CD14-positive monocyte (primary cell): ENCODE measurements around the gene PTPRD. TPM values are rescaled to one million over a fixed set of nuclear protein-coding genes. Genes with fewer than 3 reads are reported as not detected.

Source experiments
- DNase-seq, 3 donors: peaks; one replicate each; pipeline ENCODE4 v3.0.0-alpha.2; 2011 to 2022
- H2AFZ ChIP-seq: 2 replicates; pipeline ENCODE4 v1.6.0; 2012; ENCODE audit warnings: mild to moderate bottlenecking, low read depth, low read length, inconsistent platforms; ENCODE audit not compliant: insufficient read depth, poor library complexity, severe bottlenecking
- H3K27ac ChIP-seq, 2 donors: 1 replicate in 1 of 2; 2 replicates in 1 of 2; pipeline ENCODE4 v1.5.1; 2012 to 2013; ENCODE audit warnings: low read length in 2 of 2, control low read depth in 1 of 2, inconsistent platforms in 1 of 2, low read depth in 1 of 2, mild to moderate bottlenecking in 1 of 2
- H3K27me3 ChIP-seq, 2 donors: one replicate each; pipeline versions ENCODE4 v1.6.0 to v1.6.1; 2011 to 2013; ENCODE audit warnings: low read length in 2 of 2; ENCODE audit not compliant: control insufficient read depth in 2 of 2, insufficient read depth in 2 of 2
- H3K36me3 ChIP-seq, 2 donors: replicated peaks in 1 of 2; 1 replicate in 1 of 2; 2 replicates in 1 of 2; pipeline versions ENCODE4 v1.5.1 to v1.6.1; 2012 to 2013; ENCODE audit warnings: low read length in 2 of 2, control low read depth in 1 of 2, inconsistent platforms in 1 of 2, mild to moderate bottlenecking in 1 of 2; ENCODE audit not compliant: insufficient read depth in 2 of 2, control insufficient read depth in 1 of 2
- H3K4me1 ChIP-seq, 2 donors: 1 replicate in 1 of 2; 2 replicates in 1 of 2; pipeline versions ENCODE4 v1.5.1 to v1.6.1; 2012 to 2013; ENCODE audit warnings: low read length in 2 of 2, control low read depth in 1 of 2, inconsistent platforms in 1 of 2, mild to moderate bottlenecking in 1 of 2, moderate library complexity in 1 of 2; ENCODE audit not compliant: insufficient read depth in 2 of 2, control insufficient read depth in 1 of 2
- H3K4me2 ChIP-seq: replicated peaks from 2 replicates; pipeline ENCODE3; 2012; ENCODE audit warnings: low read length, moderate library complexity, mild to moderate bottlenecking; ENCODE audit not compliant: poor library complexity, severe bottlenecking; ENCODE audit errors: extremely low read depth
- H3K4me3 ChIP-seq, 3 experiments: fragments of 200-600 bp in 1 of 3; sonication (generic) in 1 of 3; replicated peaks in 1 of 3; 1 replicate in 2 of 3; 2 replicates in 1 of 3; pipeline ENCODE4 v1.5.1; 2011 to 2013; ENCODE audit warnings: low read length in 3 of 3, mild to moderate bottlenecking in 3 of 3, control low read depth in 2 of 3, low read depth in 2 of 3, inconsistent platforms in 1 of 3, moderate library complexity in 1 of 3
- H3K79me2 ChIP-seq: 2 replicates; pipeline ENCODE4 v1.6.0; 2012; ENCODE audit warnings: mild to moderate bottlenecking, control low read depth, inconsistent platforms, low read length, moderate library complexity; ENCODE audit not compliant: insufficient read depth
- H3K9ac ChIP-seq: 2 replicates; pipeline ENCODE4 v1.6.0; 2017; ENCODE audit warnings: low read length, mild to moderate bottlenecking; ENCODE audit not compliant: insufficient read depth, poor library complexity, severe bottlenecking
- H3K9me3 ChIP-seq, 2 donors: replicated peaks in 1 of 2; 1 replicate in 1 of 2; 2 replicates in 1 of 2; pipeline versions ENCODE4 v1.5.1 to v1.6.1; 2012 to 2013; ENCODE audit warnings: low read length in 2 of 2, control low read depth in 1 of 2; ENCODE audit not compliant: control insufficient read depth in 1 of 2, insufficient read depth in 1 of 2
- H4K20me1 ChIP-seq: 2 replicates; pipeline ENCODE4 v1.6.0; 2012; ENCODE audit warnings: mild to moderate bottlenecking, low read length, control low read depth, moderate library complexity; ENCODE audit not compliant: insufficient read depth
- H3K27ac Mint-ChIP-seq, 7 donors: one replicate each; pipeline ENCODE4 v1.8.0; 2020; ENCODE audit warnings: mild to moderate bottlenecking in 7 of 7, mixed read lengths in 7 of 7, moderate library complexity in 6 of 7, inconsistent platforms in 2 of 7
- H3K27me3 Mint-ChIP-seq, 3 donors: one replicate each; pipeline ENCODE4 v1.8.0; 2021 to 2022; ENCODE audit warnings: low read depth in 3 of 3, mild to moderate bottlenecking in 3 of 3, mixed read lengths in 3 of 3, moderate library complexity in 3 of 3, inconsistent platforms in 1 of 3
- H3K36me3 Mint-ChIP-seq, 2 donors: one replicate each; pipeline ENCODE4 v1.8.0; 2020; ENCODE audit warnings: mixed read lengths in 2 of 2, inconsistent platforms in 1 of 2, mild to moderate bottlenecking in 1 of 2
- H3K4me1 Mint-ChIP-seq: one replicate; pipeline ENCODE4 v1.8.0; 2020; ENCODE audit warnings: mild to moderate bottlenecking, mixed read lengths
- H3K4me3 Mint-ChIP-seq, 2 donors: one replicate each; pipeline ENCODE4 v1.8.0; 2020; ENCODE audit warnings: mild to moderate bottlenecking in 2 of 2, mixed read lengths in 2 of 2, moderate library complexity in 1 of 2
- H3K9me3 Mint-ChIP-seq, 7 donors: one replicate each; pipeline ENCODE4 v1.8.0; 2020 to 2022; ENCODE audit warnings: mixed read lengths in 7 of 7, mild to moderate bottlenecking in 6 of 7, moderate library complexity in 6 of 7, inconsistent platforms in 2 of 7
- CTCF ChIP-seq: fragments of 200-600 bp; IDR thresholded peaks from one replicate; pipeline ENCODE4 v1.8.0; 2022; ENCODE audit warnings: antibody characterized with exemption, mild to moderate bottlenecking
- WGBS: methylation state at CpG from one replicate; pipeline ENCODE4 v1.1.5; 2013; ENCODE audit warnings: missing lambda C conversion rate; ENCODE audit not compliant: insufficient coverage; 5-methylcytosine and 5-hydroxymethylcytosine counted together
- intact Hi-C, 2 donors: fragments of 100-400 bp; cut with micrococcal nuclease; formaldehyde crosslinking; loops; one replicate each; pipeline versions ENCODE4 v1.15.0 to v1.15.1; 2023
- polyA plus RNA-seq, 3 donors: library from polyadenylated mRNA; depleted of rRNA in 1 of 3; unstranded in 2 of 3; stranded (reverse) in 1 of 3; fragments of 300-500 nt in 2 of 3; fragments of >200 nt in 1 of 3; fragmentation: Illumina TruSeq in 2 of 3; gene quantifications; 1 replicate in 2 of 3; 2 replicates in 1 of 3; pipeline ENCODE4 v1.2.3, GENCODE V29; 2012 to 2021

PTPRD gene
- polyA plus RNA-seq, 3 donors, result not detected

- H3K36me3 Mint-ChIP-seq, result no peaks in the 10 kb centered on the region
- H3K36me3 ChIP-seq, result no peaks in the 10 kb centered on the region
- H3K27ac ChIP-seq, result no peak overlapping the region
- H3K9ac ChIP-seq, result no peak overlapping the region
- no peaks in the 10 kb centered on the region for H3K4me1 ChIP-seq
- no peaks in the 10 kb centered on the region for H3K27me3 Mint-ChIP-seq
- no peaks in the 10 kb centered on the region for H3K4me1 Mint-ChIP-seq
- no peaks in the 10 kb centered on the region for H4K20me1 ChIP-seq
- no peak overlapping the region for H3K4me2 ChIP-seq
- no peak overlapping the region for H3K27ac Mint-ChIP-seq
- H3K27me3 ChIP-seq, result no peaks in the 10 kb centered on the region
- intact Hi-C loops, result no loop called here
- H3K9me3 Mint-ChIP-seq, result peaks cover 0 to 3% (median 0%) of the 10 kb centered on the region in 7 donors
- WGBS, result 46% methylated on average over 1 of the region's 2 CpGs
- no peak for TF ChIP-seq CTCF
- H3K4me3 Mint-ChIP-seq, result no peak overlapping the region
- no peak overlapping the region for H3K4me3 ChIP-seq
- DNase-seq, result no peak
- H3K79me2 ChIP-seq, result no peaks in the 10 kb centered on the region
- H3K9me3 ChIP-seq, result no peaks in the 10 kb centered on the region
- no peak overlapping the region for H2AFZ ChIP-seq
These were observed 2054.6 kb downstream of the PTPRD start for GRCh38 chr9:8558176-8558575.

GRCh38 chr9:8555762-8556500, 2056.9 kb downstream of the PTPRD start:
- H3K27ac ChIP-seq, result no peak overlapping the region
- TF ChIP-seq CTCF, result no peak
- H3K79me2 ChIP-seq, result no peaks in the 10 kb centered on the region
- H3K4me1 Mint-ChIP-seq, result no peaks in the 10 kb centered on the region
- H4K20me1 ChIP-seq, result no peaks in the 10 kb centered on the region
- 68% methylated on average over 3 of the region's 4 CpGs for WGBS
- peaks cover 0 to 8% (median 2%) of the 10 kb centered on the region in 7 donors for H3K9me3 Mint-ChIP-seq
- H3K9me3 ChIP-seq, result no peaks in the 10 kb centered on the region
- no peak overlapping the region for H3K4me3 Mint-ChIP-seq
- no peaks in the 10 kb centered on the region for H3K36me3 ChIP-seq
- H3K36me3 Mint-ChIP-seq, result no peaks in the 10 kb centered on the region
- no peaks in the 10 kb centered on the region for H3K27me3 ChIP-seq
- DNase-seq, result no peak
- H3K4me3 ChIP-seq, result no peak overlapping the region
- no peaks in the 10 kb centered on the region for H3K27me3 Mint-ChIP-seq
- H3K27ac Mint-ChIP-seq, result no peak overlapping the region
- H3K4me1 ChIP-seq, result no peaks in the 10 kb centered on the region
- no peak overlapping the region for H3K4me2 ChIP-seq
- intact Hi-C loops, result no loop called here
- H3K9ac ChIP-seq, result no peak overlapping the region
- H2AFZ ChIP-seq, result no peak overlapping the region
